Urothelium cell line (cell line): ENCODE data around the gene BAG3.
A peak's percentile ranks its signal among the peaks of the same experiment; 100 is the strongest.
"Not testable (repeated sequence)": the region's sequence is repeated elsewhere in the genome, so short reads cannot be mapped to it uniquely, and the experiment has no call there.

Experiments
- DNase-seq: peaks from one replicate; pipeline ENCODE4 v3.0.0; 2011; ENCODE audit warnings: low spot score, mixed read lengths
- FAIRE-seq: peaks from 2 replicates; lab custom pipeline; 2011; peaks lifted over from hg19 to GRCh38; lab: Jason Lieb, UNC

The BAG3 gene

DNA sequence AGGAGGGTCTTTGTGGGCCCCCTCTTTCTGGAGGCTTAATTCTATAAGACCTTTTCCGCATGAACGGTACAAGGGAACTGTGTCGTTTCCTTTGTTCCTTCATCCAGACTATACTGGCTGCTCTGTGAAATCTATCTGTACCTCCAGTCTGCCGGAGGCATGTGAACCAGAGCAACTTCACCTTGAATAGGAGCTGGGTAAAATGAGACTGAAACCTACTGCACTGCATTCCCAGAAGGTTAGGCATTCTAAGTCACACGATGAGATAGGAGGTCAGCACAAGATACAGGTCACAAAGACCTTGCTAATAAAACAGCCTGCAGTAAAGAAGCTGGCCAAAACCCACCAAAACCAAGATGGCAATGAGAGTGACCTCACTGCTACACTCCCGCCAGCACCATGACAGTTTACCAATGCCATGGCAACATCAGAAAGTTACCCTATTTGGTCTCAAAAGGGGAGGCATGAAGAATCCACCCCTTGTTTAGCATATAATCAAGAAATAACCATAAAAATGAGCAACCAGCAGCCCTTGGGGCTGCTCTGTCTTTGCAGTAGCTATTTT, 37.9 kb downstream of the BAG3 start:
- FAIRE-seq, result no peak
- no peak for DNase-seq

DNA sequence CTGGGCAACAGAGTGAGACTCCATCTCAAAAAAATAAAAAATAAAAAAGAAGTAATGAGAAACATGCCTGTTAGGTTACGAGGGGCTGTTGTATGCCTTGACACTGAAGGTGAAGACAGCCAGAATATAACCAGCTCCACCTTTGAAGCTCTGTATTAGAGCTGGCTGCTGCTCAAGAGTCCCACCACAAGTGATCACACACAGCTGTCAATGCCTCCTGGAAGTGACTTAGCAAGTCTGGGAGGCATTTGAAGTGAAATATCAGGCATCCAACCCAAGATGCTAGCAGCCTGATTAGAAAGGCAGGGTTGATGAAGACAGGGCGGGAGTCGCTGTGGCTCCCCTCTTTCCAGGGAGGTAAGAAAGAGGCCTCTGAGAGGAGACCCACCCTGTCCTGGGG, 40.5 kb downstream of the BAG3 start:
- FAIRE-seq (no peak), DNase-seq (no peak)

DNA sequence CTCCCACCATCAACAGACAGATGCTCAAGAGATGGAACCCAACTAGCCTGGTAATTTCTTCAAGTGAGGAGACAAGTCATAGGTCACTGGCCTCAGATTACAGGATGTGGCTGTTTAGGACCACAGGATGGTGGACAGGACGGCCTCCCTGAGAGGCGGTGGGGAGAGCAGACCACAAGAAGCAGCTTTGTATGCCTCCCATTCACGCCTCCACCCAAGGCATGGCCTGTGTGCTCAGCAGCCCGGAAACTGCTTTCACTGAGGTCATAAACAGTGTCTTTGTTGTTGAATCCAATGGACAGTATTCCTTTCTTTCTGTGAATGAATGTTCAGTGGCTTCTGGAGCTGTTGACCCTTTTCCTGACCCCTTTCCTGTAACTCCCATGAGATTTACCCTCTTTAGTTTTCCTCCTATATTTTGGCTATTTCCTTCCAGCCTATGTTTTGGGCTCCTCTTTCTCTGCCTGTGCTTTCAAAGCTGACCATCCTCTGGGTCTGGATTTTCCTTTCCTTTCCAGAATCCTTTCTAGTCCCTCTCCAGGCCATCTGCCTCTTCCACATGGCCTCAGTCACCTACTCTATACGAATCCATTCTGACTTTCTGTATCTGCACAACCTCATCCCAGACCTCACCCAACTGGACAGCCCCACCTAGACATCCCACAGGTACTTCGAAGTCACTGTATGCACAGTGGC, 42.2 kb downstream of the BAG3 start:
- peak; percentile 27 for DNase-seq
- FAIRE-seq, result no peak

DNA sequence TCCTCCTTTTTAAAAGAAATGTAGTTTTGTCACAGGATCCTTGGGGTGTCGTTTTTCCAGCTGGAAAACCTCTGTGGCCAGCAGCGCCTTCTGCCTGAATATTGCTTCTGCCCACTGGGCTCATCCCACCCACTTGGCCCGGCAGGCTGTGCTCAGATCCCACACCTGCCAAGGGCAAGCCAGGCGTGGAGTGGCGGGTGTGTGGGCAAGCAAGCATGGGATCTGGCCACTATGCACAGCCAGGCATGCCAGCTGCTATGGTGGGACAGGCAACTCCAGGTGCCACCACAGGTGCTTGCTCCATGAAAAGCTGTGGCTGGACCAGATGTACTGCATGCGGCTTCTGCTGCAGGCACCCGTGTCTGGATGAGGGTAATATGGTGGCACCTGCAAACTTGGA, 43.4 kb downstream of the BAG3 start:
- DNase-seq (no peak), FAIRE-seq (no peak)

DNA sequence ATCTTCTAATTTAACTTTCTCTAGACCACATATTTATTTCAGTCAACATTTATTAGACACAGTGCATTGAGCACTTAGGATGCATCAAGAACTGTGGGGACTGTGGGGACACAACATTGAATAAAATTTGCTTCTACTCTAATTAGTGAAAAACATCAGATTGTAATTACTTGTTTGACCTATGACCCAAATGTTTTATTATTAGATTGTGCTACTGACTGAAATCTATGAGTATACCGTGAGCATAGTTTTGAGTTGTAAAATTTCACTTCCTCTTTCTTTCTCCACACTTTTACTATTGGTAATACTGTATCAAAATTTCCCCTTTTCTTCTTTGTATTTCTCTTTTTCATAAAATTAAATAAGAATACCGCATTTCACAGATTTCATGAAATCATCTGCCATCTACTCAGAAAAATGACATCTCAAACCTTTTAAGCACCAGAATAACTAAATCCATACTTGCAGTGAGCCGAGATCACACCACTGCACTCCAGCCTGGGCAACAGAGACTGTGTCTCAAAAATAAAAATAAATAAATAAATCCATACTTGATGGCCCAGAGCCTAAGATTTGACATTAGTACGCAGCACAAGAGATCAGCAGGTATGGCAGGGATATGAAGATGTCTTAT, 49.3 kb downstream of the BAG3 start:
- no peak for FAIRE-seq
- DNase-seq, result no peak

DNA sequence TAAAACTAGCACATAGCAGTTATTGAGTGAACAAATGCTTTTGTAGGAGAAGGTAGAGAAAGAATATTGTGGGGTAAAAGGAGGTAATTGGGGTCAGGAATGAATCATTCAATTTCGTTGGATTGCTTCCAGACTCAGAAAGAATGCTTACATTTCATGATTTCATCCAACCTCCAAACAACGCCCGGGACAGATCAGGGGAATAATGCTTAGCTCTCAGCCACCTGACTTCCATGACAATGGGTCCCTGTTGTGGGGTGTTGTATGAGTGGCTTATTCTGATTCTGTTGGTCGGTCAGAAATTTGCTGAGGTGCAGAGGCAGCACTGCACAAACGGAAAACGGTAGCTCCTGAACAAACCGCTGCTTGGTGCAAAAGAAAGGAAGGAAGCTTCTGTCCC, 50.7 kb downstream of the BAG3 start:
- FAIRE-seq, result no peak

DNA sequence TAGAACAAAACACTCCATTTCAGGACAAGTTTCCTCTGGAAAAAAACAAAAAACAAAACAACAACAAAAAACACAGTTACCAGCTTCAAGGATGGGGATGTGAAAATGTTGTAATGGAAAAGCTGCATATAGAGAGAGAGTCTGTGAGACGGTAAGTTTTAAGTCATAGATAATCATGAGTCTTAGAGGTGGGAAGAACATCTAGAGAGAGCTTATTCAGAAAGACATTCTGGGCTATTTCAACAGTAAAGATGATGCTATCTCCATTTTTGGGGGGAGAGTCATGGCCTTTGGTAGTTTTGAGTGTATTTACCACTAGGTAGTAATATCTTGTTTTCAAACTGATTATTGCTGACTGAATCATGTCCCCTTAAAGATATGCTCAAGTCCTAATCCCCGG, 51.4 kb downstream of the BAG3 start:
- FAIRE-seq (no peak), DNase-seq (no peak)

More for the DNA sequence above, 50.7 kb downstream of the BAG3 start:
- peak; percentile 42 for DNase-seq

DNA sequence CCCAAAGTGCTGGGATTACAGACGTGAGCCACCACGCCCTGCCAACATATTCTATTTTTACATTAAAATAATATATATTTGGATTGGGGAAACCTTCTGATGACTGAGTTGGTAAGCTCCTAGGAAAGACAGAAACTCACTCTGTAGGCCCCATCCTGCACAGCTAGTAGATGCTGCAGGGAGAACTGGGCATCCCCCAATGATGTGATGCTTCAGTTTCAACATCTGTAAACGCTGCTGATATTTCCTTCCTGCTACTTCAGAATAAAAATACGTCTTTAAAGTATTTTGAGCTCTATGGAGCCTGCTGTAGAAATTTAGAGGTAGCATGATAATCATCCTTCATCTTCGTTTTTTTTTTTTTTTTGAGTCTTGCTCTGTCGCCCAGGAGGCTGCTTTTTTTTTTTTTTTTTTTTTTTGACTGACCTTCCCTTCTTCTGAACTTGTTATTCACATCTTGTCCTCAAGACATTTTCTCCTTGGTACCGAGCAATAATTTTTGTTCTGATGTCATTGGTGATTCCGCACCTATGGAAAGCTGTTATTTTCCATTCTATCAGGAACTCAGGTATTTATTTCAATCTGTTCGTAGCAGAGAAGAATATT, 52.8 kb downstream of the BAG3 start:
- DNase-seq, result no peak
- FAIRE-seq, result no peak

DNA sequence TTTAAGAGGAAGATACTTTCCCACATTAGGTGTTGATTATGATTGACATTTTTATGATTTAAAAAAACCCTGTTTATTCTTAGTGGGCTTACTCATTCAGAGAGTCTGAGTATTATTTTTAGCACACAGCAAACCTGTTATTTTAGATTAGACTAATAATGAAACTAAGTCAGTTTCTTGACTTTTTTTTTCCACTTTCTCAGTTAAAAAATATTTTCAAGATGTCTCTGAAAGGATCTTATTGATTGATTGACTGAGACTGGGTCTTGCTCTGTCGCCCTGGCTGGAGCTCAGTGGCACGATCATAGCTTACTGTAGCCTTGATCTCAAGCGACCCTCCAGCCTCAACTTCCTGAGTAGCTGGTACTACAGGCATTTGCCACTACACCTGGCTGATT, 54.3 kb downstream of the BAG3 start:
- DNase-seq (no peak), FAIRE-seq (no peak)

DNA sequence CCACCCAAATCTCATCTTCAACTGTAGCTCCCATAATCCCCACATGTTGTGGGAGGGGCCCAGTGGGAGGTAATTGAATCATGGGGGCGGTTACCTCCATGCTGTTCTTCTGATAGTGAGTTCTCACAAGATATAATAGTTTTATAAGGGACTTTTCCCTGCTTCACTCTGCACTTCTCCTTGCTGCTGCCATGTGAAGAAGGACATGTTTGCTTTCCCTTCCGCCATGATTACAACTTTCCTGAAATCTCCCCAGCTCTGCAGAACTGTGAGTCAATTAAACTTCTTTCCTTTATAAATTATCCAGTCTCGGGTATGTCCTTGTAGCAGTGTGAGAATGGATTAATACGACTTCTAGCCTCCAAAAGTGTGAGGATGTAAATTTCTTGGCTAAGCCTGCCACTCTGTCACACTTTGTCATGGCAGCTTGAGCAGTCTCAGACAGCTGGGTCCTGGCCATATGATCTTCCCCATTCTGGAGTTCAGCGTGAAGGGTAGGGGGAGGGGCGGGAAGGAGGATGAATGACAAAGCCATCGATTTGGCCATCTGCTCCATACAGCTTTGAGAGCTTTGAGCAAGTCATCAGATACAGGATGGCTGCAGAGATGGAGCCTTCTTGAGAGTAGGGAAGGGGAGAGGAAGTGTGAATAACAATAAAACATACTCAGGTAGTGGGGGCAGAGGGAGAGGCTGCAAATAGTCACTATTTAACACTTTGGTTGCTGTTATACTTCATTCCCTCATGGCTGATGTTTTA, 55.5 kb downstream of the BAG3 start:
- FAIRE-seq (no peak), DNase-seq (no peak)

DNA sequence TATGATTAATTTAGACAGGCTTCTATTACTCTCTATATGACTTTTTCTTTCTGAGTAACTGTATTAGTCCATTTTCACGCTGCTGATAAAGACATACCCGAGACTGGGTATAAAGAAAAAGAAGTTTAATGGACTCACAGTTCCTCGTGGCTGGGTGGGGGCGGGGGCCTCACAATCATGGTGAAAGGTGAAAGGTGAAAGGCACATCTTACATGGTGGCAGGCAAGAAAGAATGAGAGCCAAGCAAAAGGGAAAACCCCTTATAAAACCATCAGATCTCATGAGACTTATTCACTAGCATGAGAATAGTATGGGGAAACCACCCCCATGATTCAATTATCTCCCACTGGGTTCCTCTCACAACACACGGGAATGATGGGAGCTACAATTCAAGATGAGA, 56.2 kb downstream of the BAG3 start:
- FAIRE-seq, DNase-seq: not testable (repeated sequence)

DNA sequence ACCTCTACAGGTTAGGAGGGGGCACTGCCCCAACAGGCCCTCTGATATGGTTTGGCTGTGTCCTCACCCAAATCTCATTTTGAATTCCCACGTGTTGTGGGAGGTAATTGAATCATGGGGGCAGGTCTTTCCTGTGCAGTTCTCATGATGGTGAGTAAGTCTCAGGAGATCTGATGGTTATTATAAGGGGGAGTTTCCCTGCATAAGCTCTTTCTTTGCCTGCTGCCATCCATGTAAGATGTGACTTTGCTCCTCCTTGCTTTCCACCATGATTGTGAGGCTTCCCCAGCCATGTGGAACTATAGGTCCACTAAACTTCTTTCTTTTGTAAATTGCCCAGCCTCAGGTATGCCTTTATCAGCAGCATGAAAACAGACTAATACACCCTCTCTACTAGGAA, 59.8 kb downstream of the BAG3 start:
- not testable (repeated sequence) for DNase-seq, FAIRE-seq

DNA sequence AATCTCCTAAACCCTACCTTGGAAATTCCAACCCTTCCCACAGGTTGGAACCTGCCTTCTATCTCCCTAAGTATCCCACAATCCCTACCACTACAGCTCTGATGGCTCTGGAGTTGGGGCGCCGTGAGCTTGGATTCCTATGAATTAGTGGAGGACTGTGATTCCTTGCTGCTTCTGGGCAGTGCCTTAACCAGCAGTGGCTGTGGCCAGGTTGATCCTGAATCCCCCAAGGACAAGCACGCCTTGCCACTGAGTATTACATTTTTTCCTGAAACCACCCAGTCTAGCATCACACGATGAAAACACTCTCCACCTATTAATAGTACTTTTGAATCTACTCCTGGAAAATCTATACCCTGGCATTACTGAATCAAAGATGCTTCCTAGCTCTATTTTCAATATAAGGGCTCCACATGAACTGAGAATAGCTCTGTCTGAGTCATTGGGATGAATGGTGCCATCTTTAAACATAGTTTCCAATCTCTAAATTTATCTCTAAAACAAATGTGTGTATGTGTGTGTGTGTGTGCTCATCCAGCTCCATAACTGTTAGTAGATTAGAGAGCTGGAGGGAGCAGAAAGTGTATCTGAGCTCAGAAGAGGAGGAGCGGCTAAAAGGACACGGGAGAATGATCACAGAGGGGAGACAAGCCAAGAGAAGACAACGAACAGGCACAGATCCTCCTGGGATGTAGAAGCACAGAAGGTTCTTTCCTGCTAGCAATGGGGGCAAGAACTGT, 62.7 kb downstream of the BAG3 start:
- no peak for DNase-seq
- FAIRE-seq, result no peak

DNA sequence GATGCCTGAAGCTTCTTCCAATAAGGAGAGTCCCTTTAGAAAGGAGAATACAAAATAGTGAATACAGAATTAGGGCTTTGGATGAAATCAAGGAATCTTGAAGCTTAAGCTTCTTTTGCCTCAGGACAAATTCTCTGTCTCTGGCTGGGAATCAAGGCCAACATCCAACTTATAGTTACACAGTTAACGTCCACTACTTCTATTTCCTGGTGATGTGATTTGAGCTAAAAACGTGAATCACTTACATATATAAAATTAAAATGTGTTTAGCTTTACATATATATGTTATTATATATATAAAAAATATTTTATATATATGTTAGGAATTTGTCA, 63.3 kb downstream of the BAG3 start:
- no peak for FAIRE-seq
- no peak for DNase-seq

DNA sequence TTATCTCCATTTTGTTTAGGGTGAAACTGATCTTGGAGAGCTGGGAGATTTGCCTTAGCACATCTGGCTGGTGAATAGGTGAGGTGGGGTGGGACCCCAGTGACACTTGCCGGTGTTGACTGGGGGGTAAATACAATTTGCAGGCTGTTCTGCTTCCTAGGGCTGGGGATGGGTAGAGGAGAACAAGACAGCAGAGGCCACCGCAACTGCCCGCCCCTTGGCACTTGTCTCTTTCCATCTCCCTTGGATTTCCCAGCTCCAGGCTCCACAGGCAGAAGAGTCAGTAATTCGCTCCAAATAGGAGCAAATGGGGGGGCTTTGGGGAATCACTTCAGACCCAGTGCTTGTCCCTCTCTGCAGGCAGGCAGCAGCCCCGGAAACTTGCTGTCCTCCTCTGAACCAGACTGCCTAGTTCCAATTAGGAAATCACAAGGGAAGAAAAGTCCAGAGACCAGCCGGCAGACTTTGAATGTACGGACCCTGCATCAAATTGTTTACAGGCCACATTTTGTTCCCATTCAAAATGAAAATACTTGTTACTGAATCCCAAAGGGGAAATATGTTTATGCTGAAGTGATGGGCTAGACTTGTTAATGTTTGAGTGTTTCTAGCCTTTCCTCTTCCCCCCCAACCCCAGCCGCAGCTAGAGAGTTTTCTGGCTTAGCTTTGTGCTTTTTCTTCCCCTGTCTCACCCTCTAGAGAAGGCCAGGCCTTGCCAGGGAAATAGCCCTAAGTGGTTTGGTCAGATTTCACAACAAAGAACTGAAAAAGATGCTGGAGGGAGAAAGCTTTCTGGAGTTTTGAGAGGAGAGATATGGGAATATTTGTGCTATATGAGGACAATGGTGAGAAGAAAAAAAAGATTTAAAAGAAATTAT, 64.7 kb downstream of the BAG3 start:
- FAIRE-seq, result no peak
- DNase-seq, result no peak

DNA sequence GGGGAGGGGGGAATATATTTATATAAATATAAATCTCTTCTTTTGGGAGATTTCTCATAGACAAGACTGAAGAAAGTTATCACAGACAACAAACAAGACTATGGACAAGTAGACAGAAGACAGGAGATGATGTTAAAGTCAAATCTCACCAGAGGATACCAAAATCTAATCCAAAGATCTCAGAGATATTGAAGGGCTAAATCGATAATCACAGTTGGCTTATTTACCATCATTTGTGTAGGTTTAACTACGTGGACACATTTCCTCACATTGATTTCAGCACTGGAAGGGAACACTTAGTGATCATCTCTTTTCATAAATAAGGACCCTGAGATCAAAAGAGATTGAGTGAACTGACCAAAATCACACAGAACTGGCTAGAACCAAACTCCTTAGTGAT, 72.0 kb downstream of the BAG3 start:
- DNase-seq, result no peak
- FAIRE-seq, result no peak

DNA sequence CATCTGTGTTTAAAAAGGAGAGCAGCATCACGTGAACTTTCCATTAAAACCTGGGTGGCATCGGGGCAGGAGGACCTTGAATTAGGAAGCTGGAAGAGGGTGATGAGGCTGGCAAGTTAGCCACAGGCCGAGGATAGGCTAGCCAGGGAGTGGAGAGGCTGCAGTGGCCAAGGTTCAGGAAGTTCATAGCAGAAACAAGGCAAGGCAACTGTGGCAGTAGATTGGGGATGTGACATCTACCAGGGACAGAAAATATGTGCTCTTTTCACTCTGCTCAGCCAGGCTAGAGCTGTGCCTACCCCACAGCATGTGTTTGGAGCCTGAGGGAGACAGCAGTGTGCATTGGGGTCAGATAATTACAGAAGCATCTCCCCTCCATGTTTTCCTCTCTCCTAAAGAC, 72.4 kb downstream of the BAG3 start:
- DNase-seq (no peak), FAIRE-seq (no peak)

DNA sequence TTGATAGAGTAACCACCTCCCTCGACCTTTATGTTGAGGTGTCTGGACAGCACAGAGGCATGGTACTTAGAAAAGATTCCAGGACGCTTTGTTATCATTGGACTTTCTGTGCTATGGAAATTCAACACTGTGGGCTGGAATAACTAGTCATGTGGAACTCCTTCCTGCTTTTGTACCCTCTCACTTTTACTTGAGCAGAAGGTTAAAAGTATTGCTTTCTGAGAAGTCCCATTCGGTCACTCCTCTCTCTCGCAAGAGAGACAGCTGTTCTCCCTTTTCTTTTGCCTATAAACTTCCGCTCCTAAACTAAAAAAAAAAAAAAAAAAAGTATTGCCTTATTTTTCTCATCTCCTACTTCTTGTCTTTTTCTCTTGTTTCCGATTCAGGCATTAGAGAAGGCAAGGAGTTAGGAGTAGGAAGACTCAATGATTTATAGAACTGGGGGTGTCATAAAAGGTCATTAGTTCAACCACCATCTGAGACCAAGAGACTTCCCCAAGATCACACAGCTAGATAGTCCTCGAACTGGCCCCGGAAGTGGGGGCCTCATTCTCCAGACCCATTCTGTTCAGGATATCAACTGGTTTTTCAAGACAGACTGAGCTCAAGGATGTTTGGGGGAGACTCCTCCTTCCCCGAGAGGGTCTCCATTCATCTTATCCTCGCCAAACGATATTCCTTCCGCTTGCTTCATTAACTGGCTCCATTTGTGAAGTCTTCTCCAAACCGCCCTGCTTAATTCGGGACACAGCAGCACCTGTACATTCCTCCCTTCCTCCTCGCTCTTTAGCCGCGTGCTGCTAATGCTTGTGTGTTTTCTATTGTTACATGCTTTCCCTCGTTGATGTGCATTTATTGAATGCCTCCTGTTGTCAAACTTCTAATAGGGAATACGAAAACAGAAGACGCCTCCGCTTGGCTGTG, 73.7 kb downstream of the BAG3 start:
- FAIRE-seq, result no peak
- peak; percentile 26 for DNase-seq

DNA sequence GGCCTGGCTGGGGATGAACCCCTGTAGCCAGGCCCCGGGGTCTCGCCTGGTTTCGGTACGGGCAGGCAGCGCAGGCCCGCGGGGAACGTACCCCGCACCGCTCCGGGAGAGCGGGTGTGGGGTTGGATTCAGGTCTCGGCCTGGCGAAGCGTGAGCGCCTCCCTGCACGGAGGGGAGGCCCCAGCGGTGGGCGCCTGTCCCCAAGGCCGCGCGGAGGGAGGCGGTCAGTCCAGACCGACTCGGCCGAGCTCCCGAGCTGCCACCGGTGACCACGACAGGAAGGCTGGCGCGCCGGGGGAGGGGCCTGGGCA, 74.3 kb downstream of the BAG3 start:
- no peak for FAIRE-seq
- DNase-seq, result no peak
